GM18867 (cell line): Measurements from ENCODE around the gene ITGB2.
"Not testable (repeated sequence)": the region's sequence is repeated elsewhere in the genome, so short reads cannot be mapped to it uniquely, and the experiment has no call there.

Experiments used
- ATAC-seq: cut with Tn5 transposase; IDR thresholded peaks from one replicate; pipeline ENCODE4 v1.9.1; 2021; ENCODE audit warnings: mild to moderate bottlenecking, moderate library complexity; ENCODE audit not compliant: unreplicated experiment

The ITGB2 gene

DNA sequence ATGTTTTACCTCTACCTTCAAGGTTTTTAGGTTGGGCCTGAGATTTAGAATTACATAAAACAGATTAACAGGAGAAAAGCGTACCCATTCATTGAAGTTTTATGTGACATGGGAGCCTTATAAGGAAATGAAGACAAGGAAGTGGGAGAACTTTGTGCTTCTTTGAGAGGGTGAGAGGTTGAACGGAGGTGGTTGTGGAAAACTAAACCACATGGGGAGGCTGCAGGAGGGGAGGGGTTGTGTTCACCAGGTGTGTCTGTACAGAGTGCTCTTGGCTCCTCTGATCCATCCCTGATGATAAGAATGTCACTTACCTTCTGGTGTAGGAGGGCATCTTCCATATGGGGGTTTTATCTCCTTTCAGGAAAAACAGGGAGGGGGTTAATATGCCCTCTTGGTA lies 21.9 kb upstream of the ITGB2 start:
- ATAC-seq, result no peak

DNA sequence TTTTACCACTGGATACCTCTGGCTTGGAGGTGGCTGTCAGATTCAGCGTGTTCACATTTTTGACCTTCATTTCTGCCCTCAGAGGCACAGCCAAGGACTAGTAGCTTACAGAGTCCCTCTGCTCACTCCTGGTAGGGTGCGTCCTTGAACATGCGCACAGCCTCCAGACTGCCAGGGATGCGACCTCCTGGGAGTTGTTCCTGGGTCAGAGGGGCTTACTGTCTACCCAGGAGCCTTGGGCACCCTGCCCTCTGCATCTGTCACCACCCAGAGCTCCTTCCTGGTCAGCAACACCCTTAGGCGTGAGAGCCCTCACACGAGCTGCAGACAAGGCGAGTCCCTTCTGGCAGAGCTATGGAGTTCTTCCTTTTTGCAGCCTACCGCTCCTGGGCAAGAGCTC lies 20.9 kb upstream of the ITGB2 start:
- ATAC-seq, result no peak

DNA sequence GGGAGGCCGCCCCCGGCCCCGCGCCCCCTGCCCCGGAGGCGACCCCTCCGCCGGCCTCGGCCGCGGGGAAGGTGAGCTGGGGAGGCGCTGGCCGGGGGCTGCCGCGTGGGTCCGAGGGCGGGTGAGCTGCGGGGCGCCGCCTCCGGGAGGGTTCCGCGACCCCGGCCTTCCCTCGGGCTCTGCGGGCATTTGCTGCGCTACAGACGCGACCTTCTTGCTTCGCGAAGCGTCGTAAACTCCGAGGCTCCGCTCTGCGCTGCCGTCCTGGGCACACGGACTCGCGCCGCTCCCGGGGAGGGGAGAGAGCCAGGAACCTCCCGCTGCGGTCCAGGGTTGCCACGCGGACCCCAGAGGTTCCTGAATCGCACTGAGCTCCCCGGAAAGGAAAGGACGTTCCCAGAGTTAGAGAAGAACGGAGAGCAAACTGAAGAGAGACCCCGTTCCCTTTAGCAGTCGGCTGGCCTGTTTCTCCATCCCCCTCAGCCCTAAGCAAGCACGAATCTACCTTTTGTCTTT lies 19.5 kb upstream of the ITGB2 start:
- peak; percentile 38 for ATAC-seq

DNA sequence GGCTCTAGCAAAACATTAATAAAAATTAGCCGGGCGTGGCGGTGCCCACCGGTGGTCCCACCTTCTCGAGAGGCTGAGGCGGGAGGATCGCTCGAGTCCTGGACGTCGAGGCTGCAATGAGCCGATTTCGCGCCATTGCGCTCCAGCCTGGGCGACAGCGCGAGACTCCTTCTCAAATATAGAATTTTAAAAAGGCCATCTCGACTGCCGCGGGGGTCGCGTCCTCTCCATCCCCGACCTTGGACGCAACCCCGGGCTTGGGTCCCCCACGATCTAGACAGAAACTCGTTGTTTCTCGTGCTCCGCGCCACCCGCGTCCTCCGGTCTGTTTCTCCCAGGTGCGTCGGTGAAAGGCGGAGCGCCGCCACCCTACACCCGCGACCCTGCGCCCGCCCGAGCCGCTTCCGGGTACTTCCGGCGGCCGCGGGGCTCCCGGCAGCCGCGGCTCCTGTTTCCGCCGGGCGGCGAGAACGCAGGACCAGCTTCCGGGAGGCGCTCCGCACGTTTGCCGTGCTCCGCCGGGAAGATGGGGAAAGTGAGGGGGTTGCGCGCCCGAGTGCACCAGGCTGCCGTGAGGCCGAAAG lies 18.9 kb upstream of the ITGB2 start, which contains the start of gene SLX9:
SLX9 (plus strand) TSS at position 498 of the 584 bp plus-strand sequence; CDS start at position 527, 29 bp downstream.
- ATAC-seq, result peak; percentile 76

DNA sequence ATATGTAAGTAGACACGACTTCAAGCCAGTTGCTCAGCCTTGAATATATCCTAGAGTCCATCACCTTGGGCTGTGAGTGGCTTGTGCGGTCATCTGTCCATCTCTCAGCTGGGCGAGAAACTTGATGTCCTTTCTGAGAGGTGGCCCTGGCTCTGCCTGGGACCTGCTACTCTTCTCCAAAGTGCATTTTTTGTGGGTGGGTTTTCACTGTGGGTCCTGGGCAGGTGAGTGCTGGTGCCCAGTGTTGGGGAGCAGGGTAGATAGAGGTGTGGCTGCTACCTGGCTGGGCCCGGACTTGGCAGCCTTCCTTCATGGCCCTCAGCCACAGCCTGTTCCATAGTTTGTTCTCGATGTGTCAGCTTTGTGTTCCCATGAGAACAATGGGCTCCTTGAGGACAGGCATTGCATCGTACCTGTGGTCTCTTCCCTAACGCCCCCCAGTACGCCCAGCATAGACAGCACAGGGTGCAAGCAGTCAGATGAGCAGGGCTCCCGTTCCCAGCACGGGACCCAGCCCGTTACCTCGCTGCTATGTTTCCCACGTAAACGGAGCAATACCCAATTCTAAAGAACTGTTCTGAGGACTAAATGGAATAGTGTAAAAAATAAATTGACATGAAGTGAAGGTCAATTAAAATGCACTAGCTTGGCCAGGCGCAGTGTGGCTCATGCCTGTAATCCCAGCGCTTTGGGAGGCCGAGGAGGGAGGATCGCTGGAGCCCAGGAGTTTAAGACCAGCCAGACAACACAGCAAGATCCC lies 18.3 kb upstream of the ITGB2 start:
- no peak for ATAC-seq

DNA sequence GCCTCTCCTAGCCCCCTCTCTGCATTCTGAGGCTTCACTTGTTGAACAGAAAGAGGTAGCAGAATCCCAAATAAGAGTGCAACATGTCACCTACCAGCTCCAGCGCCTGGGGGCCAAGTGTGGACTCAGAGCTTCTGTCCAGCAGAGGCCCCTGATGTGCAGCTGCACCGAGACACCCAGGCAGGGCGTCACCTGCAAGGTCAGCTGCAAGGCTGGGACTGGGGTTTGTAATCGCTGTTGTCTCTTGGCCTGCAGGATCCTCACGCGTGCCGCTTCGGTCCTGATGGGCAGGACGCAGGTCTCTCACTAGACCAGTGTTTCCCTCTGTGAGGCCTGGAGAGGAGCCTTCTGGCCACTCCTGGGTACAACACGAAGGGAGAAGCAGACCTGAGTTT lies 14.8 kb upstream of the ITGB2 start:
- ATAC-seq, result no peak

DNA sequence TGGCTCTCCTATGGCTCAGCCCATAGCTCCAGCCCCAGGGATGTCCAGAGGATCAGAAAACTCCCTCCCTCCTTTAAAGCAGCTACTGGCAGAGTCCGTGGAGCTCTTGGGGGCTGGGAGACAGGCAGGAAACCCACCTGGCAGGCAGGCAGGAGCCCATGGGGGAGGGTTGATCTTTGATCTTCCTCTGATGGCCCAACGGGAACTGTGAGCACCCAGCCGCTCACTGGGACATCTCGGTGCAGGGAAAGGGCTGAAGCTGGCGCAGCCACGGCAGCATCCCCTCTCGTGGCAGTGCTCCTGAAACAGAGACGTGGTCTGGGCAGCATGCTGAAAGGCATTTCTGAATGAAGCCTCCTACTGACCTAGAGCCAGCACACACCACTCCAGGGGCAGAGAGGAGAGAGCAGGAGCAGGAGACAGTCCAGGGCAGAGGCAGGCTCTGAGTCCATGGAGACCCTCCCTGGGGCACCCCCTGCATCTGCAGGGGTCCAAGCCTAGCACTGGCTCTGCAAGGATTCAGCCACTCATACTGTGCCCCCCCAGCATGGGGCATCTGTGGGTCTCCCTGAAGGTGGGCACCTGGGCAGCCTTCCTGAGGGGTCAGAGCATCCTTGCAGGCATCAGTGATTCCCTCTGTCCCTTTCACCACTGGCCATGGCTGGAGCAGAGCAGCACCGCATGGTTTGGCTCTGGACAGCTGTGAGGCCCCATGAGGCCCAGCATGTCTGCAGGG lies 14.3 kb upstream of the ITGB2 start:
- ATAC-seq, result no peak

DNA sequence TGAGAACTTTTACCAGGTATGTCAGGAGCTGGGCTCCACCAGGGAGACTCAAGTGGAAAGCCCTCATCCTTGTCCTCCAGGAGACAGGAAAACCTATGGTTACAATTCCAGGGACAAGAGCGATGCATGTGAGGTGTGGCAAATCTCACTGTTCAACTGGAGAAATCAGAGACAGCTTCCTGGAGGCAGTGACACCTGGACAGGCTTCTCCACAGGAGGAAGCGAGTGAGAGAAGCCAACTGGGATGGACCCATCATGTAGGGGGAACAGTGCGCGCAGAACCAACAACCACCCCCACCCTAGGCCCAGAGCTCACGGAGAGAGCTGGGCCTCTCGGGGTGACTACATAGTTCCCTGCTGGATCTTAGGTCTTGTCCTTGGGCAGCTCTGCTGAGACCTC lies 13.6 kb upstream of the ITGB2 start:
- ATAC-seq, result no peak

DNA sequence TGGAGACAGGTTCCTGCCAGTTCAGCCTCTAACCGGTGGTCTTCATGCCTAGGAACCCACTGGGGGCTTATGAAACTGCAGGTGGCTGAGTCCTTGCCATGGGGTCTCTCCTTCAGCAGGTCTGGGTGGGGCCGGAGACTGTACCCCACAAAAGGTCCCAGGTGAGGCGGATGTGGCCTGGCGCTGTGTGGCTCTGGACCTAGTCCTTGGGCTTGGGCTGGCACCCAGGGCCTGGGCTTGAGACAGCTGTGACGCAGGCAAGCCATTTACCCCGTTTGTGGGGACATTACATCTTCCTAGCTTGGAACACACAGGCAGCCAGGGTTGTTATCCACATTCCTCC lies 13.2 kb upstream of the ITGB2 start:
- no peak for ATAC-seq

DNA sequence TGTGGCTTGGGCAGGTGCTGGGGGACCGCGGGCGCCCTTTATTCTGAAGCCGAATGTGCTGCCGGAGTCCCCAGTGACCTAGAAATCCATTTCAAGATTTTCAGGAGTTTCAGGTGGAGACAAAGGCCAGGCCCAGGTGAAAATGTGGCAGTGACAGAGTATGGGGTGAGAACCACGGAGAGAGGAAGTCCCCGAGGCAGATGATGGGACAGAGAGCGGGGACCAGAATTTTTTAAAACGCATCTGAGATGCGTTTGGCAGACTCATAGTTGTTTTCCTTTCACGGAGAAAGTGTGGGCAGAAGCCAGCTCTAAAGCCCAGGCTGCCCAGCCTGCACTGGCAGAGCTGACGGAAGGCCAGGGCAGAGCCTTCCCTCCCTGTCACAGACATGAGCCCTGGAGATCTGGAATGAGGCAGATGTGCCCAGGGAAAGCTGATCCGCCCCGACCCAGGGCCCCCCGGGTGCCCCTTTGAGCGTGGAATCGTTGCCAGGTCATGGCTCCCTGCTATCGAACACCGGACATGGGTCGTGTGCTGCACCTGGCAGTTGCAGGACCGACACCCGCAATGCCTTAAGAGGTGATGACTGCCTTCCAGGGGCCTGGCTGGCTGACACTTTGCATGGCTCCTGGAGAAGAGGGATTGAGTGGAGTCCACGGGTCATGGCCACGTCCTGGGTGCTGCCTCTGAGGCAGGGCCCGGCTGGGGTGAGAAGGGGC lies 12.7 kb upstream of the ITGB2 start:
- no peak for ATAC-seq

DNA sequence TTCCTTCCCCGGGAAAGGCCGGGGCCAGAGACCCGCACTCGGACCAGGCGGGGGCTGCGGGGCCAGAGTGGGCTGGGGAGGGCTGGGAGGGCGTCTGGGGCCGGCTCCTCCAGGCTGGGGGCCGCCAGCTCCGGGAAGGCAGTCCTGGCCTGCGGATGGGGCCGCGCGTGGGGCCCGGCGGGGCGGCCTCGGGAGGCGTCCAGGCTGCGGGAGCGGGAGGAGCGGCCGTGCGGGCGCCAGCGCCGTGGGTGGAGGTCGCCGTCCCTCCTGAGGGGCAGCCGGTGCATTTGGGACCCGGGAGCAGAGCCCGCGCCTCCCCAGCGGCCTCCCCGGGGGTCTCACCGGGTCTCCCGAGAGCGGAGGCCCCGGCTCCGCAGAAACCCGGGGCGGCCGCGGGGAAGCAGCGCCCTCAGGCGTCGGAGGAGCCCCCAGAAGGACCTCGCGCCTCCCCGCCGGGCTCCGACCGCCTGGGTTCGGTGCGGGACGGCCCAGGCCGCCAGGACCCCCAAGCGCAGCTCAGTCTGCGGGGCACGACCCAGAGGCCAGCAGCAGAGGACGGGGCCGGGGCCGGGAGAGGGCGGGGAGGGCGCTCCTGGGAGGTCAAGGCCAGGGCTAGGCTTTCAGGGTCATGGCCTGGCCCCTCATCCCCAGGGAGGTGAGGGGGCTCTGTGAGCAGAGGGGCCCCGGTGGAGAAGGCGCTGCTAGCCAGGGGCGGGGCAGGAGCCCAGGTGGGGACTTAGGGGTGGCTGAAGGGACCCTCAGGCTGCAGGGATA lies 11.9 kb upstream of the ITGB2 start:
- ATAC-seq, result no peak

DNA sequence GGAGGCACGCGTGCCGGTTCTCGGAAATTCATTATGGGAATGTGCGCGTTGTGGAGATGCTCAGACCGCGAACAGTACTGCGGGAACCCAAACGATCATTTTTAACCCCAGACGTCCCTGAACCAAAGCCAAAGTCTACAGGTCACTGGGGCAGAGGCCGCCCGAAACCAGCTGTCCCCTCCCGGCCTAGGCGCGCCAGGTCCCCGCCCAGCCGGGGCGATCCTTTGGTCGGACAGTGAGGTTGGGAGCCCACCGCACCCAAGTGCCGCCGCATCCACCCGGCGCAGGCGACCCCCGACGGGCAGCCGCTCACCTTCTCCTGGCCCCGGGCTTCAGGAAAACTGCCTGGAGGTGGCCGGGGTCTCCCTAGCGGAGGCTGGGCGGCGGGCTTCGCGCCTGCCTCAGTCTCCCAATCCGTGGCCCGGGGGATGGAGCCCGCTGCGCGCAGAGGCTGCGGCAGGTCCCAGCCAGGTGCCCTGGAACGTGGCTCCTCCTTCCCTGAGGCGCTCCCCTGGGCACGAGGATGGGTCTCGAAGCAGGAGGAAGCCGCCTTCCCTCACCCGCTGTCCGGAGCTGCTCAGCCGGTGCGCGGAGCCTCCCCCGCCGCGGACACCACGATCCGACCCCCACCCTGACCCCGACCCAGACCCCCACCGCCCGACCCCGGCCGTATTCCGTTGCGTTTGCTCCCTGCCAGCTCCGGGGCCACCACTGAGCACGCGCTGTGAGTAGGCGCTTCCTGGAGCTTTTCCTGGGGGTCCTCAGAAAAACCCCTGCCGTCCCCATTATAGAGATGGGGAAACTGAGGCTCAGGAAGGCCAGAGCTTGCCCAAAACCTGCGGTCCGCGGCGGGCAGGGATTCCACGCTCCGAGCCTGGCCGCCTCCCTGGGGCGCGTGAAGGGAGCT lies 11.1 kb upstream of the ITGB2 start:
- ATAC-seq, result no peak

DNA sequence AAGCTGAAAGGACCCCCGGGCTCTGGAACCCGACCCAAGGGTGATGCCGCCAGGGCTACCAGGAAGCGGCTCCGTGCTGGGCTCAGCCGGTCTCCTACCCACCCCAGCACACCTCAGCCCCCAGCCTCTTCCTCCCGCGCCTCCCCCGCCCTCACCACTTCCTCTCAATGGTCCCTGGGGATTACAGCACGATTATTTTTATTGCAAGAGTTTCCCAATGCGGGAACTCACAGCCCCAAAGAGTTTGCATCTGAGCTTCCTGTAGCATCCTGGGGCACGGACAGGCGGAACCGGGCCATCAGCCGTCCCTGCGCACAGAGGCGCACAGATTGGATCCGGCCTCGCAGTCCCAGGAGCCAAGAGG lies 10.4 kb upstream of the ITGB2 start:
- no peak for ATAC-seq

DNA sequence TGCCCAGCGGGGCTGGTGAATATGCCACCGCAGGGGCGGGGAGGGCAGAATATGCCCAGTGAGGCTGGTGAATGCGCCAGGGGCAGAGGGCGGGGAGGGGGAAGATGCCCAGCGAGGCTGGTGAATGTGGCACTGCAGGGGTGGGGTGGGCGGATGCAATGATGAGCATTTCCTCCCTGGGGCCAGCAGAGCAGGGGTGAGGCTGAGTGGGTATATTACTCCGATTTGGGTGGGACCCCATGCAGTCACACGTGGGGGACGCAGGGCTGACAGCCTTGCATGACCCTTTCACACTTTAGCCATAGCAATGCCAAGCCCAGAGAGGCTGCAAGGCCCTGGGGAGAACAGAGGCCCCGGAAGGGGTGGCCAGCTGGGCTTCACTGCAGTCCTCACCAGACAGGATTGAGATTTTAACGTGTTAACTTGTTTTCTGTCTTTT lies 9.9 kb upstream of the ITGB2 start:
- no peak for ATAC-seq

DNA sequence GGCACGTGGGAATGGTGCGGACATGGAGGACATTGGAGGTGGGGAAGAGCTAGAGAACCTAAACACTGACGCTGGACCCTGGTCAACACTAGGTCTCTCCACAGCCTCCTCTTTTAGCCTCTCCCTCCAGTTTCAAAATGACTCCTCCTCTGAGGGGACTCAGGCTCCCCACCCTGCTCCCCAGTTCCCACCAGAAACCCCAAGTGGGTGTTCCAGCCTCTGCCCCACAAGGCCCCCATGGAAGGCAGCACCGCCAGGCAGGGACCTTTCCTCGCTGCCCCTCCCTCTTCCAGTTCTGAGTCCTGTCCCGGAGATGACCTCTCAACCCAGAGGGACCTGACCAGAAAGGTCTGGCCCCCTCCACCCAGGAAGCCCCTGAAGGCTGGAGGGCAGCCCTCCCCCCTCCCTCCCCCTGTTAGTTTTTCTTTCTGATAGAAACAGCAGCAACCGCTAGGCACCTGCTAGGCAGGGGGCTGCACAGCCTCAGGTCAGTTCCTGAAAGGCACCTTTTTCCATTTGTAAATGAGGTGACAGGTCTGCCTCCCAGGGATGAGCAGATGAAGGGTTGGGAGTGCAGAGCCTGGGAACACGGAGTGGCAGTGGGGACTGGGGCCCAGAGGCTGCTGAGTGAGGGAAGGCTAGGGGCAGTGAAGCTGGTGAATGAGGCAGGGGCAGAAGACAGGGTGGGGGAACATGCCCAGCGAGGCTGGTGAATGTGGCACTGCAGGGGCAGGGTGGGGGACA lies 9.3 kb upstream of the ITGB2 start:
- no peak for ATAC-seq

DNA sequence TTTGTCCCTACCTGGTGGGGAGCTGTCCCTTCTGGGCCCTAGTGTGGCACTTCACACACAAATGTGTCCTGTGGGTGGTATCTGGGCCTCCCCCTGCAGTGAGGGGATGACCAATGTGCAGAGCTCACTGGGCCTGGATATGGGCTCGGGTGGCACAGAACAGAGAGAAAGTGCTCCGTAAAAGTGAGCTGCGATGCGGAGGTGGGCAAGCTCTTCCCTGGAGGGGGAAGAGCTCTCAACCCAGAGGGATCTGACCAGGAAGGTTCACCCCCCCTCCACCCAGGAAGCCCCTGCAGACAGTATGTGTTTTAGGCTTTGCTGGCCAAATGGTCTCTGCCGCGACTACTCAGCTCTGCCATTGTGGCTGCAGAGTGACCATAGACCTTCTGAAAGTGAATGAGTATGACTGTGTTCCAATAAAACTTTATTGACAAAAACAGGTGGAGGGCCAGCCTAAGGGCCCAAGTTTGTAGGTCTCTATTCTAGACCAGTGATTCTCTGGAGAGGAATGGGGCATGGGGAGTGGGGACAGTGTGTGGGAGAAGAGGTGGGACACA lies 8.6 kb upstream of the ITGB2 start:
- ATAC-seq, result no peak

DNA sequence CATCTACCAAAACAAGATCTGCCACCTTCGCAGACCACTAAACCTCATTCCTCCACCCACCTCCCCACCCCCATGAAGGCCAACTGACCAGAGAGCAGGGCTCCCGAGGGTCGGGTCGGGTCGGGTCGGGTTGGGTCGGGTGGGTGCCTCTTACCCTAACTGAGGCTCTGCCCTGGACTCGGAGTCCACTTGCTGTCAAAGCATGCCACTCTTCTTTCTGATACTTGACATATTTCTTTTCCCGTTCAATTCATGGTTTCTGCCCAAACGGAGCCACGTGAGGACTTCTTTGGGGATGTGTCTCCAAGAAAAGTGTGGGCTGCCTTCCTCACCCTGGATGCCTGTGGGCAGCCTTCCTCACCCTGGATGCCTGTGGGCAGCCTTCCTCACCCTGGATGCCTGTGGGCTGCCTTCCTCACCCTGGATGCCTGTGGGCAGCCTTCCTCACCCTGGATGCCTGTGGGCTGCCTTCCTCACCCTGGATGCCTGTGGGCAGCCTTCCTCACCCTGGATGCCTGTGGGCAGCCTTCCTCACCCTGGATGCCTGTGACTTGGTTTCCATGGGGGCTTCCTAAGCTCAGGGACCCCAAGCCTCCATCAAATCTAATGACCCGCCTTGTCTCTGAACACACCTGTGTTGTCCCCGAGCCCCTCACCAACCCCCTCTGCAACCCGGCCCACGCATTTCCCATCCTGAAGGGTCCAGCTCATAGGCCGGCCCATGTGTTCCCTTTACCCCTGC lies 8.0 kb upstream of the ITGB2 start:
- ATAC-seq, result not testable (repeated sequence)
